K562 (cell line): Measurements from ENCODE around the gene NDUFA13. TPM values are rescaled to one million over a fixed set of nuclear protein-coding genes. Genes with fewer than 3 reads are reported as not detected.
A peak's percentile ranks its signal among the peaks of the same experiment; 100 is the strongest.

ENCODE experiments used
- ATF1 ChIP-seq, 2 experiments: fragments of 450-650 bp in 1 of 2; IDR thresholded peaks; 2 replicates each; pipeline ENCODE4 v1.6.1; 2016; ENCODE audit warnings: missing compliant biosample characterization in 1 of 2, missing genetic modification characterization in 1 of 2
- BCL6 ChIP-seq: fragments of 250-450 bp; sonication (Bioruptor Pico); IDR thresholded peaks from 2 replicates; pipeline ENCODE4 v1.4.0; 2020
- CREM ChIP-seq: IDR thresholded peaks from 2 replicates; pipeline ENCODE4 v1.6.1; 2014; ENCODE audit warnings: antibody characterized with exemption, low read depth
- CXXC5 ChIP-seq: fragments of 250-450 bp; sonication (Bioruptor Pico); IDR thresholded peaks from 2 replicates; pipeline ENCODE4 v1.8.0; 2022; ENCODE audit warnings: inconsistent platforms, mild to moderate bottlenecking, moderate library complexity
- DIDO1 ChIP-seq: fragments of 450-650 bp; IDR thresholded peaks from 2 replicates; pipeline ENCODE4 v1.6.1; 2016; ENCODE audit warnings: low read depth, missing biosample characterization, missing genetic modification characterization
- E2F3 ChIP-seq: fragments of 250-450 bp; sonication (Bioruptor Pico); IDR thresholded peaks from 2 replicates; pipeline ENCODE4 v1.4.0; 2020; ENCODE audit warnings: mild to moderate bottlenecking
- HDAC6 ChIP-seq: IDR thresholded peaks from 2 replicates; pipeline ENCODE4 v1.6.1; 2012; ENCODE audit warnings: low read depth, mild to moderate bottlenecking, control low read depth, inconsistent platforms, low read length, moderate library complexity
- HNRNPK ChIP-seq: fragments of 200-400 bp; formaldehyde crosslinking; IDR thresholded peaks from one replicate; pipeline ENCODE4 v1.6.1; 2018; ENCODE audit warnings: mild to moderate bottlenecking, low read depth, low read length; ENCODE audit not compliant: poor library complexity, severe bottlenecking
- NFYB ChIP-seq: IDR thresholded peaks from 2 replicates; pipeline ENCODE4 v1.6.1; 2011; ENCODE audit warnings: mild to moderate bottlenecking, moderate library complexity; ENCODE audit not compliant: insufficient read length; ENCODE audit errors: extremely low read depth
- PCBP1 ChIP-seq: fragments of 200-400 bp; formaldehyde crosslinking; IDR thresholded peaks from 2 replicates; pipeline ENCODE4 v1.6.1; 2018; ENCODE audit warnings: mild to moderate bottlenecking, low read depth, low read length; ENCODE audit not compliant: poor library complexity, severe bottlenecking
- PHF8 ChIP-seq: fragments of 200-600 bp; sonication (generic); IDR thresholded peaks from 2 replicates; pipeline ENCODE4 v1.6.1; 2012; ENCODE audit warnings: mixed run types, mild to moderate bottlenecking, inconsistent platforms, low read length, moderate library complexity, borderline replicate concordance
- POLR2G ChIP-seq: fragments of 200-400 bp; formaldehyde crosslinking; IDR thresholded peaks from 2 replicates; pipeline ENCODE4 v1.6.1; 2017; ENCODE audit warnings: low read depth, mild to moderate bottlenecking, antibody characterized with exemption, low read length, moderate library complexity
- POU5F1 ChIP-seq: fragments of 150-350 bp; IDR thresholded peaks from 2 replicates; pipeline ENCODE4 v1.6.1; 2014; ENCODE audit warnings: borderline replicate concordance, low read length, low read depth, mild to moderate bottlenecking; ENCODE audit not compliant: partially characterized antibody
- PRPF4 ChIP-seq: fragments of 200-400 bp; formaldehyde crosslinking; IDR thresholded peaks from one replicate; pipeline ENCODE4 v1.6.1; 2017; ENCODE audit warnings: low read length, low read depth, mild to moderate bottlenecking; ENCODE audit not compliant: insufficient read depth, poor library complexity, severe bottlenecking
- RNF2 ChIP-seq: sonication (generic); IDR thresholded peaks from 2 replicates; pipeline ENCODE4 v1.6.1; 2016
- STAT5A ChIP-seq: IDR thresholded peaks from 2 replicates; pipeline ENCODE4 v1.6.1; 2012; ENCODE audit warnings: low read length, inconsistent platforms, borderline replicate concordance
- ZBTB1 ChIP-seq: sonication (generic); formaldehyde crosslinking; IDR thresholded peaks from 2 replicates; pipeline ENCODE4 v1.8.1; 2023; ENCODE audit warnings: missing genetic modification reagents, low read depth, mild to moderate bottlenecking, borderline replicate concordance
- ZBTB7A ChIP-seq: IDR thresholded peaks from 2 replicates; pipeline ENCODE4 v1.6.1; 2011; ENCODE audit warnings: low read depth, mild to moderate bottlenecking, low read length, moderate library complexity, borderline replicate concordance; ENCODE audit not compliant: control insufficient read depth
- ZNF133 ChIP-seq: fragments of 250-450 bp; sonication (Bioruptor Pico); IDR thresholded peaks from 2 replicates; pipeline ENCODE4 v1.4.0; 2020; ENCODE audit warnings: mild to moderate bottlenecking
- polyA plus RNA-seq, 8 experiments: library from polyadenylated mRNA; depleted of rRNA in 4 of 8; stranded (reverse) in 5 of 8; unstranded in 3 of 8; fragments of >200 nt; fragmentation: Nextera tagmentation in 2 of 8; fragmentation: Illumina TruSeq in 1 of 8; extraction: Ambion mirVana in 2 of 8; extraction: Trizol in 1 of 8; gene quantifications; 2 replicates each; pipeline versions ENCODE4 v1.2.1 to v1.2.3, GENCODE V29; 2011 to 2014; ENCODE audit warnings: inconsistent platforms in 1 of 8, missing spikeins in 1 of 8
- total RNA-seq, 7 experiments: library from RNA; depleted of rRNA in 6 of 7; stranded (reverse); fragments of >200 nt in 6 of 7; fragmentation: Illumina TruSeq in 2 of 7; extraction: Trizol in 2 of 7; gene quantifications; 2 replicates each; pipeline versions ENCODE4 v1.2.1 to v1.2.3, GENCODE V29; 2011 to 2021; ENCODE audit warnings: low replicate concordance in 1 of 7
- TF ChIP-seq, protein P1 (sequence below), 3 experiments: fragments of 200-800 bp in 1 of 3; sonication (Bioruptor generic) in 1 of 3; sonication (generic) in 1 of 3; formaldehyde crosslinking in 1 of 3; IDR thresholded peaks; 2 replicates each; pipeline versions ENCODE4 v1.6.1 to v1.8.0; 2016 to 2022; ENCODE audit warnings: mild to moderate bottlenecking in 2 of 3, missing compliant biosample characterization in 2 of 3, missing genetic modification characterization in 2 of 3, missing genetic modification reagents in 1 of 3
- TF ChIP-seq, protein P2 (sequence below): fragments of 250-450 bp; sonication (Bioruptor Pico); IDR thresholded peaks from 2 replicates; pipeline ENCODE4 v1.8.0; 2022; ENCODE audit warnings: inconsistent platforms
- TF ChIP-seq, protein P3 (sequence below): fragments of 250-450 bp; sonication (Bioruptor Pico); IDR thresholded peaks from 2 replicates; pipeline ENCODE4 v1.8.0; 2022; ENCODE audit warnings: inconsistent platforms, mild to moderate bottlenecking, moderate library complexity, borderline replicate concordance

The NDUFA13 gene
- total and polyA plus RNA-seq, 9 of the 15 experiments (the other 6 are each of a cell fraction or from before 2014, with no cell fraction given): 146 to 596 (median 429) TPM

DNA sequence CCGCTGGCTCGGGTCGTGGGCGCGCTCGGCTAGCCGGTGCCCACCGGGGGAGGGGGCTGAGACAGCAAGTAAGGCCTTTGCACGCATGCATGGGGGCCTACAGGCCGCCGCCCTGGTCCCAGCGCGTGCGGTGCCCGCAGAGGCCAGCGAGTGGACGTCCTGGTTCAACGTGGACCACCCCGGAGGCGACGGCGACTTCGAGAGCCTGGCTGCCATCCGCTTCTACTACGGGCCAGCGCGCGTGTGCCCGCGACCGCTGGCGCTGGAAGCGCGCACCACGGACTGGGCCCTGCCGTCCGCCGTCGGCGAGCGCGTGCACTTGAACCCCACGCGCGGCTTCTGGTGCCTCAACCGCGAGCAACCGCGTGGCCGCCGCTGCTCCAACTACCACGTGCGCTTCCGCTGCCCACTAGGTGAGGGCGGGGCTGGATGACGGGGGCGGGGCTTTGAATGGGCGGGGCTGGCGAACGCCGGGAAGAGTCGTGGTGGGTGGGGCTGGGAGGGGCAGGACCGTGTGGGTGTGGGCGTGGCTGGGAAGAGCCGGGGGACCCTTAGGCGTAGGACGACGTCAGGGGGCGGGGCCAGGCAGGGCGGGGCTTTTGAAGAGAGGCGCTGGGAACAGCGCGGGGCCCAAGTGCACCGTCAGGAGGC lies 24.2 kb downstream of the NDUFA13 start (continued):
- TF ChIP-seq, protein P1, sequence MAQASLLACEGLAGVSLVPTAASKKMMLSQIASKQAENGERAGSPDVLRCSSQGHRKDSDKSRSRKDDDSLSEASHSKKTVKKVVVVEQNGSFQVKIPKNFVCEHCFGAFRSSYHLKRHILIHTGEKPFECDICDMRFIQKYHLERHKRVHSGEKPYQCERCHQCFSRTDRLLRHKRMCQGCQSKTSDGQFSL (CRISPR knock-in tag; IDR thresholded peaks at IDR 0.05): no peak
- TF ChIP-seq, protein P1 (tag; IDR thresholded peaks at IDR 0.05): no peak
- TF ChIP-seq ZBTB7A (peak; percentile 18; the same call in 1 of the 2 replicates), PHF8 (peak; percentile 5; the same call in 1 of the 2 replicates), DIDO1 (tag) (no peak), E2F3 (no peak), STAT5A (no peak), CXXC5 (CRISPR knock-in tag) (peak; percentile 54), NFYB (no peak), POU5F1 (no peak), HDAC6 (no peak), CREM (peak; percentile 64; the same call in 1 of the 2 replicates), ATF1 (CRISPR knock-in tag; IDR thresholded peaks at IDR 0.05) (peak; percentile 6; the same call in 1 of the 2 replicates), ATF1 (tag; IDR thresholded peaks at IDR 0.05) (no peak), HNRNPK (no peak), ZBTB1 (CRISPR knock-in tag) (no peak), ZNF133 (CRISPR knock-in tag) (no peak), RNF2 (no peak), BCL6 (CRISPR knock-in tag) (no peak), PCBP1 (peak; percentile 77), PRPF4 (peak; percentile 59), POLR2G (peak; percentile 52)
- TF ChIP-seq, protein P2, sequence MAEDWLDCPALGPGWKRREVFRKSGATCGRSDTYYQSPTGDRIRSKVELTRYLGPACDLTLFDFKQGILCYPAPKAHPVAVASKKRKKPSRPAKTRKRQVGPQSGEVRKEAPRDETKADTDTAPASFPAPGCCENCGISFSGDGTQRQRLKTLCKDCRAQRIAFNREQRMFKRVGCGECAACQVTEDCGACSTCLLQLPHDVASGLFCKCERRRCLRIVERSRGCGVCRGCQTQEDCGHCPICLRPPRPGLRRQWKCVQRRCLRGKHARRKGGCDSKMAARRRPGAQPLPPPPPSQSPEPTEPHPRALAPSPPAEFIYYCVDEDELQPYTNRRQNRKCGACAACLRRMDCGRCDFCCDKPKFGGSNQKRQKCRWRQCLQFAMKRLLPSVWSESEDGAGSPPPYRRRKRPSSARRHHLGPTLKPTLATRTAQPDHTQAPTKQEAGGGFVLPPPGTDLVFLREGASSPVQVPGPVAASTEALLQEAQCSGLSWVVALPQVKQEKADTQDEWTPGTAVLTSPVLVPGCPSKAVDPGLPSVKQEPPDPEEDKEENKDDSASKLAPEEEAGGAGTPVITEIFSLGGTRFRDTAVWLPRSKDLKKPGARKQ: peak; percentile 96
- TF ChIP-seq, protein P3, sequence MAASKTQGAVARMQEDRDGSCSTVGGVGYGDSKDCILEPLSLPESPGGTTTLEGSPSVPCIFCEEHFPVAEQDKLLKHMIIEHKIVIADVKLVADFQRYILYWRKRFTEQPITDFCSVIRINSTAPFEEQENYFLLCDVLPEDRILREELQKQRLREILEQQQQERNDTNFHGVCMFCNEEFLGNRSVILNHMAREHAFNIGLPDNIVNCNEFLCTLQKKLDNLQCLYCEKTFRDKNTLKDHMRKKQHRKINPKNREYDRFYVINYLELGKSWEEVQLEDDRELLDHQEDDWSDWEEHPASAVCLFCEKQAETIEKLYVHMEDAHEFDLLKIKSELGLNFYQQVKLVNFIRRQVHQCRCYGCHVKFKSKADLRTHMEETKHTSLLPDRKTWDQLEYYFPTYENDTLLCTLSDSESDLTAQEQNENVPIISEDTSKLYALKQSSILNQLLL (CRISPR knock-in tag): no peak
